Nephron (organoid): ENCODE measurements around the gene PITPNB.

Experiments used
- H3K27ac Mint-ChIP-seq, 3 experiments: 2 replicates each; pipeline ENCODE4 v1.8.0; 2020; ENCODE audit warnings: mixed read lengths in 3 of 3, mild to moderate bottlenecking in 2 of 3, moderate library complexity in 1 of 3
- H3K27me3 Mint-ChIP-seq: 2 replicates; pipeline ENCODE4 v1.8.0; 2021; ENCODE audit warnings: low read depth, mild to moderate bottlenecking, moderate library complexity, mixed read lengths
- H3K36me3 Mint-ChIP-seq: 2 replicates; pipeline ENCODE4 v1.8.0; 2020; ENCODE audit warnings: low read depth, mixed read lengths
- H3K4me1 Mint-ChIP-seq: 2 replicates; pipeline ENCODE4 v1.8.0; 2020; ENCODE audit warnings: mixed read lengths
- H3K4me3 Mint-ChIP-seq, 3 experiments: 2 replicates each; pipeline ENCODE4 v1.8.0; 2020; ENCODE audit warnings: mild to moderate bottlenecking in 3 of 3, mixed read lengths in 3 of 3, moderate library complexity in 2 of 3
- H3K9me3 Mint-ChIP-seq: 2 replicates; pipeline ENCODE4 v1.8.0; 2020; ENCODE audit warnings: mixed read lengths
- CTCF ChIP-seq, 3 experiments: fragments of 200-600 bp; sonication (generic); IDR thresholded peaks; one replicate each; pipeline ENCODE4 v1.5.0; 2021; ENCODE audit warnings: antibody characterized with exemption in 3 of 3; ENCODE audit not compliant: unreplicated experiment in 3 of 3

PITPNB gene

GRCh38 chr22:27915986-27916385 is 3.1 kb downstream of the PITPNB start:
- peaks cover 75% of the 10 kb centered on the region for H3K4me1 Mint-ChIP-seq
- H3K27me3 Mint-ChIP-seq, result no peaks in the 10 kb centered on the region
- H3K9me3 Mint-ChIP-seq, result no peaks in the 10 kb centered on the region
- TF ChIP-seq CTCF (IDR thresholded peaks at IDR 0.05; ENCODE audit: unreplicated experiment in 3 of 3), result no peak
- peaks cover 4% of the 10 kb centered on the region for H3K36me3 Mint-ChIP-seq
- no peak overlapping the region for H3K27ac Mint-ChIP-seq
- H3K4me3 Mint-ChIP-seq, result peak overlapping the region; percentile 43 to 77 (median 49)

GRCh38 chr22:27913162-27913741 is 5.8 kb downstream of the PITPNB start:
- H3K27ac Mint-ChIP-seq, result peak overlapping the region; percentile 80 to 88 (median 87)
- H3K27me3 Mint-ChIP-seq, result no peaks in the 10 kb centered on the region
- H3K4me1 Mint-ChIP-seq, result peaks cover 65% of the 10 kb centered on the region
- H3K36me3 Mint-ChIP-seq, result peaks cover 22% of the 10 kb centered on the region
- no peaks in the 10 kb centered on the region for H3K9me3 Mint-ChIP-seq
- H3K4me3 Mint-ChIP-seq, result peak overlapping the region; percentile 24 to 43 (median 29)
- no peak for TF ChIP-seq CTCF (IDR thresholded peaks at IDR 0.05; ENCODE audit: unreplicated experiment in 3 of 3)

- H3K4me1 Mint-ChIP-seq, result peaks cover 54% of the 10 kb centered on the region
- no peaks in the 10 kb centered on the region for H3K9me3 Mint-ChIP-seq
- H3K36me3 Mint-ChIP-seq, result peaks cover 33% of the 10 kb centered on the region
- TF ChIP-seq CTCF (IDR thresholded peaks at IDR 0.05; ENCODE audit: unreplicated experiment in 3 of 3), result no peak
- H3K27ac Mint-ChIP-seq, result peak overlapping the region in 1 of 3 experiments; percentile 69
- H3K4me3 Mint-ChIP-seq, result no peak overlapping the region
- no peaks in the 10 kb centered on the region for H3K27me3 Mint-ChIP-seq
Measured at GRCh38 chr22:27912101-27912500, 7.0 kb downstream of the PITPNB start.

GRCh38 chr22:27911330-27911729 is 7.7 kb downstream of the PITPNB start:
- Mint-ChIP-seq H3K9me3 (no peaks in the 10 kb centered on the region), H3K4me3 (no peak overlapping the region), H3K27ac (peak overlapping the region in 1 of 3 experiments; percentile 1), H3K27me3 (no peaks in the 10 kb centered on the region), H3K4me1 (peaks cover 48% of the 10 kb centered on the region), H3K36me3 (peaks cover 37% of the 10 kb centered on the region)
- no peak for TF ChIP-seq CTCF (IDR thresholded peaks at IDR 0.05; ENCODE audit: unreplicated experiment in 3 of 3)

- Mint-ChIP-seq H3K27ac (no peak overlapping the region), H3K27me3 (no peaks in the 10 kb centered on the region), H3K36me3 (peaks cover 68% of the 10 kb centered on the region), H3K9me3 (no peaks in the 10 kb centered on the region), H3K4me1 (peaks cover 5% of the 10 kb centered on the region), H3K4me3 (no peak overlapping the region)
- TF ChIP-seq CTCF (IDR thresholded peaks at IDR 0.05; ENCODE audit: unreplicated experiment in 3 of 3), result no peak
Measured at GRCh38 chr22:27906241-27906640, 12.8 kb downstream of the PITPNB start.

- no peaks in the 10 kb centered on the region for H3K27me3 Mint-ChIP-seq
Measured at GRCh38 chr22:27905653-27906052, 13.4 kb downstream of the PITPNB start.

More at GRCh38 chr22:27905653-27906052, 13.4 kb downstream of the PITPNB start:
- H3K4me3 Mint-ChIP-seq, result no peak overlapping the region
- H3K36me3 Mint-ChIP-seq, result peaks cover 68% of the 10 kb centered on the region
- no peaks in the 10 kb centered on the region for H3K4me1 Mint-ChIP-seq
- H3K9me3 Mint-ChIP-seq, result no peaks in the 10 kb centered on the region
- no peak overlapping the region for H3K27ac Mint-ChIP-seq
- TF ChIP-seq CTCF (IDR thresholded peaks at IDR 0.05; ENCODE audit: unreplicated experiment in 3 of 3), result no peak
